BE2C (cell line): Measurements from ENCODE around the gene INAVA.

ENCODE experiments used
- DNase-seq: peaks from one replicate; pipeline ENCODE4 v3.0.0-alpha.2; 2020
- H3K27me3 ChIP-seq: fragments of 250-450 bp; sonication (Bioruptor Pico); 2 replicates; pipeline ENCODE4 v1.5.1; 2020; ENCODE audit warnings: mild to moderate bottlenecking
- H3K36me3 ChIP-seq: fragments of 250-450 bp; sonication (Bioruptor Pico); 2 replicates; pipeline ENCODE4 v1.5.1; 2020; ENCODE audit warnings: mild to moderate bottlenecking
- H3K4me1 ChIP-seq: fragments of 250-450 bp; sonication (Bioruptor Pico); 2 replicates; pipeline ENCODE4 v1.5.1; 2020
- H3K4me3 ChIP-seq: 2 replicates; pipeline ENCODE4 v1.5.1; 2011; ENCODE audit warnings: low read depth, low read length
- H3K9me3 ChIP-seq: fragments of 250-450 bp; sonication (Bioruptor Pico); 2 replicates; pipeline ENCODE4 v1.5.1; 2020
- TF ChIP-seq, protein P1 (sequence below): IDR thresholded peaks from 2 replicates; pipeline ENCODE4 v1.5.1; 2012; ENCODE audit warnings: mild to moderate bottlenecking, low read depth, low read length

Gene INAVA

DNA sequence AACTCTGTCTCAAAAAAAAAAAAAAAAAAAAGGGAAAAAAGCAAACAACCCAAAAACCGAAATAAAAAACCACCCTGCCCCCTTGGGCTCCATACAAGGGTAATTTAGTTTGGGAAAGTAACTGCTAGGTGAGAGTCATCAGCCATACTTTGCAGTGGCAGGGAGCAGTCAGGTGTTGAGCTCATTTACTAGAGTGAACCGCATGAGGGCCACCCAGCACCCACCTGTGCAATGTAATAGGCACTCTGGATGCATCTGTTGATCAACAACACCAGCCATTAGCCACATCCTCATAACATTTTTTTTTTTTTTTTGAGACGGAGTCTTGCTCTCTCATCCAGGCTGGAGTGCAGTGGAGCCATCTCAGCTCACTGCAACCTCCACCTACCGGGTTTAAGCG is 9.1 kb downstream of the INAVA start:
- DNase-seq = no peak
- H3K4me3 ChIP-seq = no peak overlapping the region
- TF ChIP-seq, protein P1, sequence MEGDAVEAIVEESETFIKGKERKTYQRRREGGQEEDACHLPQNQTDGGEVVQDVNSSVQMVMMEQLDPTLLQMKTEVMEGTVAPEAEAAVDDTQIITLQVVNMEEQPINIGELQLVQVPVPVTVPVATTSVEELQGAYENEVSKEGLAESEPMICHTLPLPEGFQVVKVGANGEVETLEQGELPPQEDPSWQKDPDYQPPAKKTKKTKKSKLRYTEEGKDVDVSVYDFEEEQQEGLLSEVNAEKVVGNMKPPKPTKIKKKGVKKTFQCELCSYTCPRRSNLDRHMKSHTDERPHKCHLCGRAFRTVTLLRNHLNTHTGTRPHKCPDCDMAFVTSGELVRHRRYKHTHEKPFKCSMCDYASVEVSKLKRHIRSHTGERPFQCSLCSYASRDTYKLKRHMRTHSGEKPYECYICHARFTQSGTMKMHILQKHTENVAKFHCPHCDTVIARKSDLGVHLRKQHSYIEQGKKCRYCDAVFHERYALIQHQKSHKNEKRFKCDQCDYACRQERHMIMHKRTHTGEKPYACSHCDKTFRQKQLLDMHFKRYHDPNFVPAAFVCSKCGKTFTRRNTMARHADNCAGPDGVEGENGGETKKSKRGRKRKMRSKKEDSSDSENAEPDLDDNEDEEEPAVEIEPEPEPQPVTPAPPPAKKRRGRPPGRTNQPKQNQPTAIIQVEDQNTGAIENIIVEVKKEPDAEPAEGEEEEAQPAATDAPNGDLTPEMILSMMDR = no peak
- H3K9me3 ChIP-seq = no peaks in the 10 kb centered on the region
- H3K36me3 ChIP-seq = no peaks in the 10 kb centered on the region
- H3K27me3 ChIP-seq = no peaks in the 10 kb centered on the region
- no peaks in the 10 kb centered on the region for H3K4me1 ChIP-seq

DNA sequence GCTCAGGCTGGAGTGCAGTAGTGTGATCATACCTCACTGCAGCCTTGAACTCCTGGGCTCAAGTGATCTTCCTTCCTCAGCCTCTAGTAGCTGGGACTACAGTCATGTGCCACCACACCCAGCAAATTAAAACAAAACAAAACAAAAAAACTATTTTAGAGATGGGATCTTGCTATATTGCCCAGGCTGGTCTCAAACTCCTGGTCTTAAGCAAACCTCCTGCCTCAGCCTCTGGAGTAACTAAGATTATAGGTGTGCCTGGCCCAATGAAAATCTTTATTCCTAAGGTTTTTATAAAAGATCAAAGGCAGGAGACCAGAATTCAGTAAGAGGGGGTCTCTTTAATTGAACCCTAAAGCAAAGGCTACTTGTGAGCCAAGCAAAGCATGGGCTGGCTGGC is 10.1 kb downstream of the INAVA start:
- no peaks in the 10 kb centered on the region for H3K27me3 ChIP-seq
- TF ChIP-seq, protein P1 = no peak
- DNase-seq = no peak
- H3K36me3 ChIP-seq = no peaks in the 10 kb centered on the region
- no peaks in the 10 kb centered on the region for H3K9me3 ChIP-seq
- no peaks in the 10 kb centered on the region for H3K4me1 ChIP-seq
- no peak overlapping the region for H3K4me3 ChIP-seq

DNA sequence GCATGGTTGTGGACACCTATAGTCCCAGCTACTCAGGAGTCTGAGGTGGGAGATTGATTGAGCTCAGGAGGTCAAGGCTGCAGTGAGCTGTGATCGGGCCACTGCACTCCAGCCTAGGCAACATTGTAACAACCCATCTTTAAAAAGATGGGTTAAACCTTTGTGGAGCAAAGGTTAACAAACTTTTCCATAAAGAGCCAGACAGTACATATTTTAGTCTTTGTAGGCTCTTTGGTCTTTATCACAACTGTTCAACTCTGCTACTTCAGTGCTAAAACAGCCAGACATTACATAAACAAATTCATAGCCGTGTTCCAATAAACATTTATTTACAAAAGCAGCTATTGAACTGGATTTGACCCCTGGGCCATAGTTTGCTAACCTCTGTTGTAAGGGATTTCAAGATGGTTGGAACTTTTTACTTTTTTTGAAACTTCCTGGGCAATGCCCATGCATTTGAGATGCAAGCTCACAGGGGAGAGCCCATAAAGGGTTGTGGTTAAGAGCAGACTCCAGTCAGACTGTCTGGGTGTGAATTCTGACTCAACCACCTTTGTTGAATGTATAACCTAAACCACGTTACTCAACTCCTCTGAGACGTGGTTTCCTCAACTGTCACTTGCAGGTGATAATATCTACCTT is 10.8 kb downstream of the INAVA start:
- H3K9me3 ChIP-seq = no peaks in the 10 kb centered on the region
- TF ChIP-seq, protein P1 = no peak
- H3K4me1 ChIP-seq = no peaks in the 10 kb centered on the region
- no peaks in the 10 kb centered on the region for H3K36me3 ChIP-seq
- no peak overlapping the region for H3K4me3 ChIP-seq
- H3K27me3 ChIP-seq = no peaks in the 10 kb centered on the region
- no peak for DNase-seq

DNA sequence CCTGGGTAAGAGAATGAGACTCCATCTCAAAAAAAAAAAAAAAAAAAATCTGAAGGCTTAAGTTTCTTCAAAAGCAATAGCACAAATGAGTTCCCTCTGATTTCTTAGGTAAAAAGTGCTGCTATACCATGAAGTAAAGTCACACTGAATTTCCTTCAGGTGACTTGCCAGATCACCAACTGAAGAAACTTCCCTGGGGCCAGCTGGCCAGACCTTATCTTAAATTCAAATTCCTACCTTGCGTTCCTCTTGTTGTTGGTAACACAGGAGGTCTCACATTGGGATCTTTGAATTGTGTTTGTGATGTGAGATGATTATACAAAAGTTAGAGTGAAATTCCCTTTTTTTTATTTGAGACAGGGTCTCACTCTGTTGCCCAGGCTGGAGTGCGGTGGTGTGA is 11.8 kb downstream of the INAVA start:
- Histone ChIP-seq H3K9me3 (no peaks in the 10 kb centered on the region), H3K4me1 (no peaks in the 10 kb centered on the region), H3K4me3 (no peak overlapping the region), H3K36me3 (no peaks in the 10 kb centered on the region), H3K27me3 (no peaks in the 10 kb centered on the region)
- TF ChIP-seq, protein P1 = no peak
- DNase-seq = no peak

DNA sequence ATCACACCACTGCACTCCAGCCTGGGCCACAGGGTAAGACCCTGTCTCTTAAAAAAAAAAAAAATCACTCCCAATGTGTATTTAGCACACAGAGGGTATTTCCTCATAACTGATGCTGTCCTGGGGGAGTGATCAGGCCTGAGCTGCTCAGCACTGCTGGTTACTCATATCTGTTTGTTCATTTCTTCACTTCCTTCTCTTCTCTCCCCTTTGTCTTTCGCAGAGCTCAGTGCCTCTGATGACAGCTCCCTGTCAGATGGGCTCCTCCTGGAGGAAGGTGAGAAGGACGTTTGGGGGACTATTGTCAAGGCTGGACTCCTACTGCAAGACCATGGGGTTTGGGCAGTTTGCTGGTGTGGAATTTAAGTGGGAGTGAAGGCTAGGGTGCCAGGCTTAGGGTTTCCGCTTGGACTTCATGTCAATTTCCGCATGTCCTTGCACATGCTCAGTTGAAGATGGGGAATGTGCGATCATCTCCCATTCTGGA is 13.0 kb downstream of the INAVA start:
- no peak for DNase-seq

DNA sequence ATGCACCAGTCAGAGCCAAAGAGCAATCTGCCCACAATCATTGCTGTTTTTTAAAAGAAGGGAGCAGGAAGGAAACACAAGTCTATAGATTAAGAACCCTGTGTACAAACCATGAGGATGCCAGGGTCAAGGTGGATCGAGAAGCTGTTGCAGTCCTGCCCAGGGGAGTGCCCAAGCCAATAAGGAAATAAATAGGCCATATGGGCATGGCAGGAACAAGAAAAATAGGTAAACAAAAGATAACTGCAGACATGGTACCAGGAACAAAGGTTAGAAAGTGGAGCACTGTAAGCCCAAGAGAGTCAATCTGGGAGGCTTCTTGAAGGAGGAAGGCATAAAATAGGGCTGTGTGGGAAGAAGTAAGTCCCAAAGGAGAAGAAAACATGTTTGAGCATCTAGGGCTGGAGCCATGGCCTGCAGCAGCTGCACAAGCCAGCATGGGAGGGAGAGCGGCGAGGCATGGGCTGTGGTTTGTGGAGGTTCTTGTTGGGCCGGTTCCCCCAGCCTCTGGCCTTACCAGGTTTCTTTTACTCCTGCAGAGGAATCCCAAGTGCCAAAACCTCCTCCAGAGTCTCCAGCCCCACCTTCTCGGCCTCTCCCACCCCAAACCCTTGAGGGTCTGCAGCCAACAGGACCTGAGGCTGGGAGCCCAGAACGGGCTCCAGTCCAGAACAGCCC is 13.6 kb downstream of the INAVA start:
- Histone ChIP-seq H3K27me3 (no peaks in the 10 kb centered on the region), H3K36me3 (no peaks in the 10 kb centered on the region), H3K4me1 (no peaks in the 10 kb centered on the region), H3K9me3 (no peaks in the 10 kb centered on the region), H3K4me3 (no peak overlapping the region)
- TF ChIP-seq, protein P1 = no peak
- DNase-seq = no peak

More for the DNA sequence above, 13.0 kb downstream of the INAVA start:
- TF ChIP-seq, protein P1 = no peak
- Histone ChIP-seq H3K36me3 (no peaks in the 10 kb centered on the region), H3K27me3 (no peaks in the 10 kb centered on the region), H3K9me3 (no peaks in the 10 kb centered on the region), H3K4me1 (no peaks in the 10 kb centered on the region), H3K4me3 (no peak overlapping the region)
